ENCODE data around the gene GPR148. TPM values are rescaled to one million over a fixed set of nuclear protein-coding genes. Genes with fewer than 3 reads are reported as not detected.

The GPR148 gene
- total RNA-seq, 2 experiments from 2014 or later, result not detected

GRCh38 chr2:130766711-130767407 lies 38.0 kb downstream of the GPR148 start:
- no peak overlapping the region for H3K27ac Mint-ChIP-seq
- H3K36me3 Mint-ChIP-seq (ENCODE audit: low read depth), result no peaks in the 10 kb centered on the region
- CTCF ChIA-PET, result no interaction called here
- H3K9me3 Mint-ChIP-seq, result no peaks in the 10 kb centered on the region
- H3K27me3 Mint-ChIP-seq, result no peaks in the 10 kb centered on the region
- DNase-seq, result no peak
- H3K4me1 Mint-ChIP-seq, result no peaks in the 10 kb centered on the region
- POLR2A ChIA-PET, result no interaction called here
- H3K4me3 Mint-ChIP-seq, result no peak overlapping the region

GRCh38 chr2:130767408-130767775 lies 38.5 kb downstream of the GPR148 start:
- ChIA-PET POLR2A (no interaction called here), CTCF (no interaction called here)
- DNase-seq, result no peak
- Mint-ChIP-seq H3K27ac (no peak overlapping the region), H3K27me3 (peaks cover 2% of the 10 kb centered on the region), H3K36me3 (ENCODE audit: low read depth) (no peaks in the 10 kb centered on the region), H3K4me3 (no peak overlapping the region), H3K9me3 (no peaks in the 10 kb centered on the region), H3K4me1 (no peaks in the 10 kb centered on the region)

GRCh38 chr2:130768191-130768855 lies 39.5 kb downstream of the GPR148 start:
- Mint-ChIP-seq H3K36me3 (ENCODE audit: low read depth) (no peaks in the 10 kb centered on the region), H3K4me1 (no peaks in the 10 kb centered on the region), H3K27ac (no peak overlapping the region), H3K4me3 (no peak overlapping the region), H3K9me3 (no peaks in the 10 kb centered on the region), H3K27me3 (peaks cover 2% of the 10 kb centered on the region)
- ChIA-PET POLR2A (no interaction called here), CTCF (no interaction called here)
- no peak for DNase-seq

DNA sequence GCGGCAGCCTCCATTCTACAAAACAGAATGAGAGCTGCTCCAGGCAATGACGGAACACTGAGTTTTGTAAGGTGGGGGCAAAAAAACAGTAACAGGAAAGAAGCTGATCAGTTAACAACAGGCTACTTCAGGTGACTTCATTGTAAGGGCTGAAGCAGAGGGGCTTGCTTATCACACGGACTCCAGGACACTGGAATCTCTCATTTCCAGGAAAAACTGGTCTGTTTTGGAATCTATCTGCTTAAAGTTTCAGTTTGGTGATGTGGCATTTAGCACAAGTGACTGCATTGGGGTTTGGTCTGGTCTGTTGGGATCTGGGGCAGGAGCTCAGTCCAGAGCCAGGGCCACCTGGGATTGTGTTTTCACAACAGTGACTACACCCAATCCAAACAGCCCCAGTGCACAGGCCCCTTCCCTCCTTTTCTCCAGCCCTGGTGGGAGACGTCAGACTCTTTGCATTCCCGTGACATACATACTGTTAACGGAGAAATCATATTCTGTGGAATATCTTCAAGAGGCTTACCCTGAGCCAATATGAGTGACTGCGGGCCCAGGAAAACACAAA lies 40.6 kb downstream of the GPR148 start:
- Mint-ChIP-seq H3K9me3 (no peaks in the 10 kb centered on the region), H3K27ac (no peak overlapping the region), H3K27me3 (peaks cover 2% of the 10 kb centered on the region), H3K4me1 (no peaks in the 10 kb centered on the region), H3K36me3 (ENCODE audit: low read depth) (no peaks in the 10 kb centered on the region), H3K4me3 (no peak overlapping the region)
- POLR2A ChIA-PET, result no interaction called here
- DNase-seq, result no peak
- CTCF ChIA-PET, result no interaction called here

- H3K27me3 Mint-ChIP-seq, result peaks cover 7% of the 10 kb centered on the region
- H3K9me3 Mint-ChIP-seq, result no peaks in the 10 kb centered on the region
- ChIA-PET POLR2A (no interaction called here), CTCF (no interaction called here)
- no peak for DNase-seq
- no peaks in the 10 kb centered on the region for H3K4me1 Mint-ChIP-seq
- no peak overlapping the region for H3K27ac Mint-ChIP-seq
- no peak overlapping the region for H3K4me3 Mint-ChIP-seq
- H3K36me3 Mint-ChIP-seq (ENCODE audit: low read depth), result no peaks in the 10 kb centered on the region
Measured at GRCh38 chr2:130776550-130776949, 47.7 kb downstream of the GPR148 start.

- Mint-ChIP-seq H3K4me1 (no peaks in the 10 kb centered on the region), H3K27ac (no peak overlapping the region), H3K9me3 (no peaks in the 10 kb centered on the region), H3K27me3 (peaks cover 5% of the 10 kb centered on the region), H3K36me3 (ENCODE audit: low read depth) (no peaks in the 10 kb centered on the region), H3K4me3 (no peak overlapping the region)
- DNase-seq, result no peak
- POLR2A ChIA-PET, result no interaction called here
- CTCF ChIA-PET, result no interaction called here
Measured at GRCh38 chr2:130778781-130779180, 49.9 kb downstream of the GPR148 start.

Other genes starting within 250 kb of the GPR148 start
- gene POTEI, start 219.7 kb upstream of the GPR148 start, total RNA-seq, result not detected
- gene CFC1B, start 207.8 kb upstream of the GPR148 start, total RNA-seq, result not detected
- not detected for gene CFC1, start 129.5 kb upstream of the GPR148 start, total RNA-seq
- not detected for gene POTEJ, start 117.6 kb upstream of the GPR148 start, total RNA-seq
- gene AMER3, start 26.5 kb downstream of the GPR148 start, total RNA-seq, result not detected
- under 1 TPM; 0.40 to 0.47 TPM for gene ARHGEF4, start 107.8 kb downstream of the GPR148 start, total RNA-seq